C4-2B (cell line): Measurements from ENCODE around the gene LOC128125822.
A peak's percentile ranks its signal among the peaks of the same experiment; 100 is the strongest.
"Not testable (repeated sequence)": the region's sequence is repeated elsewhere in the genome, so short reads cannot be mapped to it uniquely, and the experiment has no call there.

Source experiments
- H3K27ac ChIP-seq: fragments of 450-650 bp; 2 replicates; pipeline ENCODE4 v1.5.1; 2017
- ZFX ChIP-seq: fragments of 450-650 bp; IDR thresholded peaks from 2 replicates; pipeline ENCODE4 v1.6.1; 2017
- TF ChIP-seq, protein P1 (sequence below): fragments of 450-650 bp; conservative IDR thresholded peaks from 2 replicates; pipeline ENCODE4 v1.5.1; 2017; ENCODE audit warnings: mild to moderate bottlenecking

LOC128125822 gene

DNA sequence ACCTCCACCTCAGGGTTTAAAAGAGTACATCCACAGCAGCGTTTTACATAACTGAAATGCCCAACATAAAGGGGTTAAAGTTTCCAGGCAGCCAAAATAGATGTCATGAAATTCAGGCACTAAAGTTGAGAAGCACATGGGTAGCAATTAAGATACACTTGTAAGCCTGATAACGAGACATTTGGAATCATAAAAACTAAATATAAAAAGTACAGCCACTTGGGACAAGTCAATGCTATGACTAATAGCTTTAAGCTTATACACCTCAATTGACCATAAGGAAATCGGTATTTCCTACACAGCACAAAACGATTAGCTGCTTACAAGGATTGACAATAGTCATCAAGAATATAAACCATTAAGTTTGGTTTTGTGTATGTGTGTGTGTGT is 11.8 kb downstream of the LOC128125822 start:
- no peak overlapping the region for H3K27ac ChIP-seq
- TF ChIP-seq, protein P1, sequence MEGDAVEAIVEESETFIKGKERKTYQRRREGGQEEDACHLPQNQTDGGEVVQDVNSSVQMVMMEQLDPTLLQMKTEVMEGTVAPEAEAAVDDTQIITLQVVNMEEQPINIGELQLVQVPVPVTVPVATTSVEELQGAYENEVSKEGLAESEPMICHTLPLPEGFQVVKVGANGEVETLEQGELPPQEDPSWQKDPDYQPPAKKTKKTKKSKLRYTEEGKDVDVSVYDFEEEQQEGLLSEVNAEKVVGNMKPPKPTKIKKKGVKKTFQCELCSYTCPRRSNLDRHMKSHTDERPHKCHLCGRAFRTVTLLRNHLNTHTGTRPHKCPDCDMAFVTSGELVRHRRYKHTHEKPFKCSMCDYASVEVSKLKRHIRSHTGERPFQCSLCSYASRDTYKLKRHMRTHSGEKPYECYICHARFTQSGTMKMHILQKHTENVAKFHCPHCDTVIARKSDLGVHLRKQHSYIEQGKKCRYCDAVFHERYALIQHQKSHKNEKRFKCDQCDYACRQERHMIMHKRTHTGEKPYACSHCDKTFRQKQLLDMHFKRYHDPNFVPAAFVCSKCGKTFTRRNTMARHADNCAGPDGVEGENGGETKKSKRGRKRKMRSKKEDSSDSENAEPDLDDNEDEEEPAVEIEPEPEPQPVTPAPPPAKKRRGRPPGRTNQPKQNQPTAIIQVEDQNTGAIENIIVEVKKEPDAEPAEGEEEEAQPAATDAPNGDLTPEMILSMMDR, result no peak
- no peak for TF ChIP-seq ZFX

- no peak for TF ChIP-seq ZFX
- TF ChIP-seq, protein P1, result no peak
- no peak overlapping the region for H3K27ac ChIP-seq
These were observed 12.3 kb downstream of the LOC128125822 start for GRCh38 chr6:63584566-63584965.

GRCh38 chr6:63585652-63586051 is 13.4 kb downstream of the LOC128125822 start:
- not testable (repeated sequence) for H3K27ac ChIP-seq

DNA sequence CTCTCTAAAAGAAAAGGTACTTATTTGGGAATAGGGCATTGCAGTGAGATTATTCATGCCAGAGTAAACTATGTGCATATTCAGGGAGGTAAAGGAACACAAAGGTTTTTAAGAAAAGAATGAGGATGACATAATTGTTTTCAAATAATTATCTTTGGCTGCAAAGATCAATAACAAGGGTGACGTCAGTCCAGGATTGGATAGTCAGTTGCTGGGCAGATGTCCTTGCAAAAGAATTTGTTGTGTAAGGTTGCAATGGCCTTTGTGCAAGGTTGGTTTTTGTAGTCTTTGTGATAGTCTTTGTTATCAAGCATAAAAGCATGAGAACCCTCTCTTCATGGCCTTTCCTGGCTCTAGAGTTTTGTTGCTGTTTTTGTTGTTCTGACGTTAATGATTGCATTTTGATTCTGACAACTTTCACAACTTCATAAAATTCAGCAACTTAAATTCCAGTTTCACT is 17.7 kb downstream of the LOC128125822 start:
- H3K27ac ChIP-seq, result no peak overlapping the region
- TF ChIP-seq, protein P1, result no peak
- TF ChIP-seq ZFX, result no peak

DNA sequence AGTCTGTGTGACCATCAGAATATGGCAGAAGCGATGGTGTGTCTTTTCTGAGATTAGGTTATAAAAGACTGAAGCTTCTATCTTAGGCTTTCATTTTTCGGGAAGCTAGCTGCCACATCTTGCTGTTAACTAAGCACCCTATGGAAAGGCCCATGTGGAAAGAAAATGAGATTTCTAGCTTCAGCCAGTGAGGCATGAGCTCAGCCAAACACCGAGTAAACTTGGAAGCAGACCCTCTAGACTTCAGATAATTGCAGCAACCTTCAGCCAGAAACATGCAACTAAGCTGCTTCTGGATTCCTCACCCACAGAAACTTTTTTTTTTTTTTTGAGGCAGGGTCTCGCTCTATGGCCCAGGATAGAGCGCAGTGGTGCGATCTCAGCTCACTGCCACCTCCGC is 20.6 kb downstream of the LOC128125822 start:
- no peak overlapping the region for H3K27ac ChIP-seq
- TF ChIP-seq ZFX, result no peak
- TF ChIP-seq, protein P1, result no peak

DNA sequence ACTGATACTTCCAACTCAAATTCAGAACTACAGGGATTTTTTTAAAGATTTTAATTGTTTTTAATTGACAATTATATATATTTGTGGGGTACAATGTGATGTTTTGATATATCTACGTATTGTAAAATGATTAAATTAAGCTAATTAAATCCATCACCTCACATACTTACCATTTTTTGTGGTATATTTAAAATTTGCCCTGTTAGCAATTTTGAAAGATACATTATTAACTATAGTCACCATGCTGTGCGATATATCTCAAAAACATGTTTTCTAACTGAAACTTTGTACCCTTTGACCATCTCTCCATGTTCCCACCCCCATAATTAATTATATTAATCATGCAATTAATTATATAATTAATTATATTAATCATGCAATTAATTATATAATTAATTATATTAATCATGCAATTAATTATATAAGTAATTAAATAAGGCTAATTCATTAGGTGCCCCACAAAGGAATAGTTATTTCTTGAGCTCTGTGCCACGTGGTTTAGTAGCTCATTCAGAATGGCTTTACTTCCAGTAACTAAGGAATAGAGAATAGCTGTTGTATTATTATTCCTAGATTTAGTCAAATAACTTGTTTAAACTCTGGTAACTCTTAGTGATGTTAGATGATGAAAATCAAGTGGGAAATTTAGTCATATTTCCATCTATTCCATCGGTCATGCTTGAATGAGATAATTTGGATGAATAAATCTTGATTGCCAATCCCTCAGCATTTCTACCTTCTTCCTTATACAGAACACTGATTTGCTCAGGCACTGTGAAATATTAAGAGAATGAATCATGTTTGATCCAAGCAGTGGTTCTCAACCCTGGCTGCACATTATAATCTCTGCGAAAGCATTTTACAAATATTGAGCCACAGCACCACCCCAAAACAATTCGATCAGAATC is 25.1 kb downstream of the LOC128125822 start:
- H3K27ac ChIP-seq, result no peak overlapping the region
- TF ChIP-seq, protein P1, result no peak

GRCh38 chr6:63598049-63599036 is 26.1 kb downstream of the LOC128125822 start:
- no peak overlapping the region for H3K27ac ChIP-seq
- TF ChIP-seq ZFX, result no peak
- TF ChIP-seq, protein P1, result peak; percentile 88
